Fibroblast of the aortic adventitia (primary cell): ENCODE measurements around the gene ACCSL. TPM values are rescaled to one million over a fixed set of nuclear protein-coding genes. Genes with fewer than 3 reads are reported as not detected.

ENCODE experiments used
- DNase-seq: peaks from one replicate; pipeline ENCODE4 v3.0.0-alpha.2; 2010; ENCODE audit warnings: low read depth
- H3K4me3 ChIP-seq: 2 replicates; pipeline ENCODE4 v1.5.1; 2011; ENCODE audit warnings: low read depth, mild to moderate bottlenecking, control low read depth, low read length, moderate library complexity
- CTCF ChIP-seq: IDR thresholded peaks from 2 replicates; pipeline ENCODE4 v1.5.1; 2011; ENCODE audit warnings: mild to moderate bottlenecking, low read length, control low read depth, inconsistent platforms; ENCODE audit not compliant: insufficient read depth
- total RNA-seq: library from RNA; depleted of rRNA; stranded (reverse); fragments of >200 nt; gene quantifications from 2 replicates; pipeline ENCODE4 v1.2.3, GENCODE V29; 2012; ENCODE audit warnings: low replicate concordance

The ACCSL gene
- total RNA-seq, 1 donor = not detected

- H3K4me3 ChIP-seq = no peak overlapping the region
- no peak for DNase-seq
- TF ChIP-seq CTCF = no peak
Observed at GRCh38 chr11:44088377-44088776, 40.6 kb downstream of the ACCSL start.

GRCh38 chr11:44088871-44089270, 41.1 kb downstream of the ACCSL start:
- no peak overlapping the region for H3K4me3 ChIP-seq
- DNase-seq = no peak
- no peak for TF ChIP-seq CTCF

GRCh38 chr11:44090539-44090938, 42.8 kb downstream of the ACCSL start:
- no peak for TF ChIP-seq CTCF
- no peak overlapping the region for H3K4me3 ChIP-seq
- no peak for DNase-seq

- peak; percentile 72 for TF ChIP-seq CTCF
- no peak overlapping the region for H3K4me3 ChIP-seq
- peak; percentile 89 for DNase-seq
Observed at GRCh38 chr11:44094260-44094868, 46.6 kb downstream of the ACCSL start.

- DNase-seq = peak; percentile 79
- TF ChIP-seq CTCF = peak; percentile 91
- H3K4me3 ChIP-seq = peak within 1 kb of the TSS; percentile 82
Observed at GRCh38 chr11:44095506-44096359, 48.0 kb downstream of the ACCSL start, which contains the start of gene EXT2. Gene EXT2, plus strand, starts transcription at chr11:44095678. Its CDS starts 12,035 bp downstream, at chr11:44107713.

- peak overlapping the region; percentile 82 for H3K4me3 ChIP-seq
- peak; percentile 46 for DNase-seq
- no peak for TF ChIP-seq CTCF
Observed at GRCh38 chr11:44096360-44097185, 48.8 kb downstream of the ACCSL start.
